Activated T-helper 17 cell treated with anti-CD3 and anti-CD28 coated beads, Interleukin-2, amount 50 U/mL, for 72 hours (primary cell): ENCODE results near the gene OXER1. TPM values are rescaled to one million over a fixed set of nuclear protein-coding genes. Genes with fewer than 3 reads are reported as not detected.

Experiments
- ATAC-seq: fragments of 150-1000 bp; cut with Tn5 transposase; replicated peaks from 2 replicates; pipeline ENCODE4 v1.10.0; 2021; ENCODE audit warnings: mild to moderate bottlenecking, moderate library complexity
- H3K27ac Mint-ChIP-seq: one replicate; pipeline ENCODE4 v1.8.0; 2022; ENCODE audit warnings: mixed read lengths
- H3K27me3 Mint-ChIP-seq: one replicate; pipeline ENCODE4 v1.8.0; 2022; ENCODE audit warnings: mixed read lengths
- H3K36me3 Mint-ChIP-seq: one replicate; pipeline ENCODE4 v1.8.0; 2022; ENCODE audit warnings: low read depth, mild to moderate bottlenecking, mixed read lengths
- H3K4me1 Mint-ChIP-seq: one replicate; pipeline ENCODE4 v1.8.0; 2022; ENCODE audit warnings: mixed read lengths
- H3K4me3 Mint-ChIP-seq: one replicate; pipeline ENCODE4 v1.8.0; 2022; ENCODE audit warnings: mild to moderate bottlenecking, mixed read lengths
- H3K9me3 Mint-ChIP-seq: one replicate; pipeline ENCODE4 v1.8.0; 2022; ENCODE audit warnings: mixed read lengths
- total RNA-seq, 2 donors: library from RNA; stranded (reverse); gene quantifications; one replicate each; pipeline ENCODE4 v1.2.3, GENCODE V29; 2022

The OXER1 gene
- total RNA-seq, 2 donors from 2014 or later, result 0.13 TPM

DNA sequence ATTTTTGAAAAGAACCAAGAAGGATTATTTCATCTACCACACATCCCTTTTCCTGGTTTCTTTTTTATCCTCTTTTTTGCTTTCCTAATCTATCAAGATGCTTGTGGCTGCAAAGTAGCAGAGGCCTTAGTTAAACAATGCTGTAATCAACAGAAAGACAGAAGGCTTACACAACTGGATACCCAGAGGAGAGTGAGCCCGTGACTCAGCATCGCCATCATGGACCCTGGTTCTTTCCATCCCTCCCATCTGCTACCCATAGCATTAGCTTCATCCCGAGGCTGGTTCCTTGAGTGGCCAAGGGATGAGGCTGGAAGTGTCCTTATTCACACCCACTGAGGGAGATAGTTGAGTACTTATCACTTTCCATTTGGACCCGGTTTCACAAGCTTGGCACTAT is 35.9 kb upstream of the OXER1 start:
- peaks cover 13% of the 10 kb centered on the region for H3K4me1 Mint-ChIP-seq
- no peak overlapping the region for H3K27ac Mint-ChIP-seq
- H3K36me3 Mint-ChIP-seq, result no peaks in the 10 kb centered on the region
- no peak for ATAC-seq
- H3K9me3 Mint-ChIP-seq, result no peaks in the 10 kb centered on the region
- H3K27me3 Mint-ChIP-seq, result peaks cover 25% of the 10 kb centered on the region
- H3K4me3 Mint-ChIP-seq, result no peak overlapping the region

GRCh38 chr2:42797281-42797680 is 33.3 kb upstream of the OXER1 start:
- no peak for ATAC-seq
- Mint-ChIP-seq H3K27me3 (peaks cover 31% of the 10 kb centered on the region), H3K4me1 (peaks cover 13% of the 10 kb centered on the region), H3K36me3 (no peaks in the 10 kb centered on the region), H3K27ac (no peak overlapping the region), H3K9me3 (no peaks in the 10 kb centered on the region), H3K4me3 (peak overlapping the region; percentile 54)

DNA sequence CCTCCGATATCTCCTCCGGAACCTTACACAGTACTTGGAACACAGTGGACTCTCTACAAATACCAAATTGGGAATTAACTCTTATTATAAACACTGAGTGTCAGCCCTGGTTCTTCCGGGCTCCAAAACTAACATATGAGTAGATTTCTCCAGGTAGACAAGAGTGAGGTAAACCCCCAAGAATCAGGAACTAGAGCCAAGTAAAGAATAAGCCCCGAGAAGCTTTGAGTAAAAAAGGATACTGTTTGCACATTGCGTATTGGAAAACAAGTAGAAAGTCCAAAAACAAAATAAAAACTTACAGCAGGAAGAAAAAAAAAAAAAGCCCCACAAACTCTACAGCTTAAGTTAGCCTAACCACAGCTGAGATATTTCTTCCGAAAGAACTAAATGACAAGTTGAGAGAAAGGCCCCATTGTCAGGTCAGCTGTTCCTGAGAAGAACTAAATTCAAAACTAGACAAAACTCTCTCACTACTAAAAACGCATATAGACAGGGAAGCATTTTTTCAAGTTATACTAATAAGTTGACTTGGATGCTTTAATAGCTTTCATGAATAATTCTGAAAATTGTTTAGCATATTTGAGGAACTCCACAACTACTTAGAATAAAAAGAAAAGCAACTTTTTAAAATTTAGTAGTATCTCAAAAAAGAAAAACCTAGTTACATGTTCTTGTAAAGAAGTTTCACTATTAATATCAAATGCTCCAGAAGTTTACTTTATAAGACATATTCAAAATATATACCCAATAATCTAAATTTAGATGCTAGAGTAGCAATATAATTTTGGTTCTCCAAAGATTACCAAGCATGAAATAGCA is 32.7 kb upstream of the OXER1 start:
- H3K27ac Mint-ChIP-seq, result peak overlapping the region; percentile 76
- peak; percentile 82 for ATAC-seq
- H3K4me1 Mint-ChIP-seq, result peaks cover 16% of the 10 kb centered on the region
- H3K36me3 Mint-ChIP-seq, result no peaks in the 10 kb centered on the region
- peak overlapping the region; percentile 54 for H3K4me3 Mint-ChIP-seq
- H3K9me3 Mint-ChIP-seq, result no peaks in the 10 kb centered on the region
- H3K27me3 Mint-ChIP-seq, result peaks cover 34% of the 10 kb centered on the region

GRCh38 chr2:42795841-42796301 is 31.9 kb upstream of the OXER1 start:
- no peaks in the 10 kb centered on the region for H3K9me3 Mint-ChIP-seq
- peak; percentile 47 for ATAC-seq
- peaks cover 7% of the 10 kb centered on the region for H3K36me3 Mint-ChIP-seq
- peaks cover 36% of the 10 kb centered on the region for H3K27me3 Mint-ChIP-seq
- H3K27ac Mint-ChIP-seq, result peak overlapping the region; percentile 76
- H3K4me1 Mint-ChIP-seq, result peaks cover 24% of the 10 kb centered on the region
- peak overlapping the region; percentile 54 for H3K4me3 Mint-ChIP-seq

- Mint-ChIP-seq H3K36me3 (peaks cover 7% of the 10 kb centered on the region), H3K27me3 (peaks cover 37% of the 10 kb centered on the region), H3K9me3 (no peaks in the 10 kb centered on the region), H3K27ac (peak overlapping the region; percentile 76), H3K4me1 (peaks cover 24% of the 10 kb centered on the region), H3K4me3 (peak overlapping the region; percentile 54)
- no peak for ATAC-seq
Observed at GRCh38 chr2:42795275-42795674, 31.3 kb upstream of the OXER1 start.

DNA sequence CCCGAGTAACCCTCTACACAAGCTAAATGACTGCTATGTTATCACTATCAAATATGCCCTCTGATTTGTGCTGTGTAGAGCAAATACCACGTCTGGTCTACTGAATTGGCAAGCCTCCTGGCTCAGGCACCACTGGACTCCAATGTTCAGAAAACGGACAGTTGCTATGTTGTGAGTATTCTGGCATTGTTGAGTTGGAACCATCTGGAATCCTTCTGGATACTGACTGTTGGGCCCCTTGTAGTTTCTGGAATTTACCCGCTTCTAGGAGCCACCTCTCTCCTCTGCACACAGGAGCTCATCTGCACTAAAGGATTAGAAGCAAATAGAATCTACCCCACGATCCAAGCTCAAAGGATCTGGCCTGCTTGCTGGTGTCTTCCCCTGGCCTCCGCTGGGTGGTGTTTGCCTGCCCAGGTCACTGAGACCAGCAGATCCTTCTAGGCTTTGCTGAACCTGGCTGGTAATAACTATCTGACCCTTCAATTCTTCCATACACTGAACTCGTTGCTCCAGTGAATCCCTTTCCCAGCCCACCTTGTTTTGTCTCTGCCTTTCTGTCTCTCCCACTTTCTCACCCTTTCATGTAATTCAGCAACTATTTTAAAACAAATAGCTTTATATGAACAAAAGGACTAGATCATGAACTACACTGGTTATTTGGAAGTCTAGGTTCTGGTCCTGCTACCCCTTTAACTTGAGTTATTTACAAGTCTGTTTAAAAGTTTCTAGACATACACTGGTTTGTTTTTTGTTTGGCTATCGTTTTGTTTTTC is 30.5 kb upstream of the OXER1 start:
- no peak for ATAC-seq
- Mint-ChIP-seq H3K4me1 (peaks cover 24% of the 10 kb centered on the region), H3K9me3 (no peaks in the 10 kb centered on the region), H3K27ac (no peak overlapping the region), H3K36me3 (peaks cover 7% of the 10 kb centered on the region), H3K4me3 (peak overlapping the region; percentile 41), H3K27me3 (peaks cover 43% of the 10 kb centered on the region)

DNA sequence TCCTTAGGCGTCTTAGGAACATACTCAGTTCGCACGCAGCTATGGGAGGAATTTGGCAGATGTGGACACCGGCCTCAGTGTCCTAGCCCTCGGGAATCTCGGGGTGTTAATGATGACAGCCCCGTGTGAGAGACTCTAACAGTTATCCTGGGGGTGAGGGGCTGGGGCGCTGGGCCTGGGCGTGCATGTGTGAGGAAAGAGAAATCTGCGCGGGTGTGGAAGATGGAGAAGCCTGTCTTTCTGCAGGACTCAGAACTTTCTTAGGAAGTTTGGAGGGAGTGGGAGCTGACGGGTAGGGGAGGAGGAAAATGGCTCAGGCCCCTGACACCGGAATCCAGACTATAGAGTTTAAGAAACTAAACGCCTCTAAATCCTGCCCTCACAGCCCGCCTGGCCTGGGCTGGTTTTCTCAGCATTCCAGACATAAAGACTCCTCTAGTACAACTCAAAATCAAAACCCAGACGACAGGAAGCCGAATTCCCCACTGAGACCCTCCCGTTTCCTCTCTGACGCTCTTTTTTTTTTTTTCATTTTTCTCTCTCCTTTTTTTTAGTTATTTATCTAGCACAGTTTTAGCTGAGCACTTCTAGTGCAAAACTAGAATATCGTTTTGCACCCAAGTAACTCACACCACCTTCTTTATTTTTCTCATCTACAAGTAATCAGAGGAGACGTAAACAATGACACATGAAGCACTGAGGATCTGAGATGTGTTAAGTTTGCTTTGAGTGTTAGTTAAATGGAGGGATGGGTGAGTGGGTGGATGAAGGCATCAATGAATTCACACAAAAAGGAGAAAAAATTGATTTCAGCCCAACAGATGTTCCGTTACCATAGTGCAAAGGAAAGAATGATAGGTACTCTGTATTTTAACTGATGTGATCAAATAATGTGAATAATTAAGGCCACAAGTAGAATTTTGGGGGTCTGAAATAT is 29.7 kb upstream of the OXER1 start:
- H3K27ac Mint-ChIP-seq, result no peak overlapping the region
- no peaks in the 10 kb centered on the region for H3K9me3 Mint-ChIP-seq
- peak overlapping the region; percentile 41 for H3K4me3 Mint-ChIP-seq
- peaks cover 45% of the 10 kb centered on the region for H3K27me3 Mint-ChIP-seq
- peaks cover 7% of the 10 kb centered on the region for H3K36me3 Mint-ChIP-seq
- ATAC-seq, result no peak
- H3K4me1 Mint-ChIP-seq, result peaks cover 24% of the 10 kb centered on the region

GRCh38 chr2:42792583-42793333 is 28.8 kb upstream of the OXER1 start, which contains the start of gene HAAO:
HAAO (minus strand) TSS chr2:42792583; CDS start chr2:42792536, 47 bp downstream.
- Mint-ChIP-seq H3K36me3 (peaks cover 7% of the 10 kb centered on the region), H3K4me3 (peak within 1 kb of the TSS; percentile 71), H3K27me3 (peaks cover 48% of the 10 kb centered on the region), H3K4me1 (peaks cover 24% of the 10 kb centered on the region), H3K27ac (no peak within 1 kb of the TSS), H3K9me3 (no peaks in the 10 kb centered on the region)
- peak; percentile 30 for ATAC-seq

DNA sequence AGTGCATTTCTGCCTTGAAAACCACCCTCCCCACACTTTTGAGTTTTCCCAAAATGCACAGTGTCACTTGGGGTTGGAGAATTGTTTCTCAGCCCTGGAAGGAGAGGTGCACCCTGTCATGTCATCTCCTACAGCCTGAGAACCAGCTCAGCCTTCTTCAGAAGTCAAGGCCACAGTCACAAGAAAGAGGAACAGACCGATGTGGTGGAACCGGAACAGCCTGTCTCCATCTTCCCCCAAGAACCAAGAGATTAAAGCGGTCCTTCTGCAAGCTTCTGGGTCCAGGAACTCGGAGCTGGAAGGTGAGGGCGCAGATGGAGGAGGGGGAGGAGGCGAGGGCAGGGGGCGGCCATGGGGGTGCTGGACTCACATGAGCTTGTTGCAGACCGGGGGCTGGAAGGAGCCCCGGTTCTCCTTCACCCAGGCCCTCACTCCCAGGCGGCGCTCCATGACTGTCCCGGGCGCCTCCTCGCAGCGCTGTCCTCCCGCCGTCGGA is 28.2 kb upstream of the OXER1 start:
- Mint-ChIP-seq H3K27ac (no peak overlapping the region), H3K4me1 (peaks cover 24% of the 10 kb centered on the region)
- peak; percentile 41 for ATAC-seq

DNA sequence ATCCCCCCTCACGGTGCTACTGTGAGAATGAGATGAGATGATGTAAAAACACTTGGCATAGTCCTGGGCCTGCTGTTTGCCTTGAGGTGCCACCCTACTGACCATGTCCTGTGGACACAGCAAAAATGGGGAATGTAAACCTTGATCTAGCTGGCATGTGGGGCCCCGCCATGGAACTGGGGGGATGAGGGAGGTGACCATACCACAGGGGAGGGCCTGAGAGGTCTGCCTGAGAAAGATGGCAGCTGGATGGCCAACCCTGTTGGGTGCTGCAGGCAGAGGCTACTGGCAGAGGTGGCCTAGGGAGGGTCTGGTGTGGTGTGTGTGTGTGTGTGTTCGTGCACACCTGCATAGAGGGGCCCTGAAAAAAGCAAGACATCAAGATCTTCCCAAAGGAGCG is 27.7 kb upstream of the OXER1 start:
- H3K4me1 Mint-ChIP-seq, result peaks cover 22% of the 10 kb centered on the region
- H3K4me3 Mint-ChIP-seq, result peak overlapping the region; percentile 71
- H3K27me3 Mint-ChIP-seq, result peaks cover 52% of the 10 kb centered on the region
- H3K9me3 Mint-ChIP-seq, result no peaks in the 10 kb centered on the region
- no peak overlapping the region for H3K27ac Mint-ChIP-seq
- ATAC-seq, result no peak
- H3K36me3 Mint-ChIP-seq, result peaks cover 7% of the 10 kb centered on the region

More for the DNA sequence above, 28.2 kb upstream of the OXER1 start:
- peaks cover 49% of the 10 kb centered on the region for H3K27me3 Mint-ChIP-seq
- H3K4me3 Mint-ChIP-seq, result peak overlapping the region; percentile 71
- H3K9me3 Mint-ChIP-seq, result no peaks in the 10 kb centered on the region
- H3K36me3 Mint-ChIP-seq, result peaks cover 7% of the 10 kb centered on the region

DNA sequence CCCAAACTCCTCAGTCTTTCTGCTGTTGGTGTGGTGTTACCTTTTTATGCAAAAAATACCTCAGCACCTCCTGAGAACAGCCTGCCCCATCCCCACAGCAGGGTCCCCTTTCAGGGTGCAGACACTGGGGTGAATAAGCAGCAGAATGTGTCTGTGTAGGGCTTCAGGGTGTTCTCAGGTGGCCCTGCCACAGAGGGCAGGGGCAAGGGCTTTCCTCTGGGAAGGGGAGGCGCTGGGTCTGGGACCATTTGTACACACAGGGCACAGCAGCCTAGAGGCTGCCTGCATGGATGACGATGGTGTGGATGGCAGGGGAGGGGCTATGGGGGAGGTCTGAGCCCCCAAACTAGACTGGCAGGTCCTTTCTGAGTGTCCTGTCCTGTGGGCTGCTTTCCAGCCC is 25.8 kb upstream of the OXER1 start:
- peaks cover 11% of the 10 kb centered on the region for H3K4me1 Mint-ChIP-seq
- no peak for ATAC-seq
- no peak overlapping the region for H3K27ac Mint-ChIP-seq
- no peaks in the 10 kb centered on the region for H3K9me3 Mint-ChIP-seq
- H3K4me3 Mint-ChIP-seq, result no peak overlapping the region
- peaks cover 7% of the 10 kb centered on the region for H3K36me3 Mint-ChIP-seq
- peaks cover 53% of the 10 kb centered on the region for H3K27me3 Mint-ChIP-seq

DNA sequence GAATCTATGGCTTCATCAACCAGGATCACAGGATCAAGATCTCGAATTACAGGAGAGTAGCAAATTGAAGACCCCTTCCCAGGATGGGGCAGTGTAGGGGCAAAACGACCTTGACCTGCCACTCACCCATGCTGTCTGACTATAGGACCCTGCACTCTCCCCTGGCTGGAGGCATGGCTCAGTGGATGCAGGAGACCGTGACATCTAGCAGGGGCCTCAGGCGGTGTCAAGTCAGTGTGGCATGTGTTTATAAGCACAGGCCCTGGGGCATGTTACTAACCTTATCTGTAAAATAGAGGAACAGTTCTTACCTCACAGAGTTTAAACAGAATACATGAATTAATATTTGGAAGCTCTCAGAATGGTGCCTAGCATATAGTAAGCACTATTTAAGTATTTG is 24.9 kb upstream of the OXER1 start:
- Mint-ChIP-seq H3K4me3 (no peak overlapping the region), H3K9me3 (no peaks in the 10 kb centered on the region), H3K36me3 (peaks cover 7% of the 10 kb centered on the region), H3K27me3 (peaks cover 44% of the 10 kb centered on the region), H3K4me1 (peaks cover 11% of the 10 kb centered on the region), H3K27ac (no peak overlapping the region)
- ATAC-seq, result no peak

DNA sequence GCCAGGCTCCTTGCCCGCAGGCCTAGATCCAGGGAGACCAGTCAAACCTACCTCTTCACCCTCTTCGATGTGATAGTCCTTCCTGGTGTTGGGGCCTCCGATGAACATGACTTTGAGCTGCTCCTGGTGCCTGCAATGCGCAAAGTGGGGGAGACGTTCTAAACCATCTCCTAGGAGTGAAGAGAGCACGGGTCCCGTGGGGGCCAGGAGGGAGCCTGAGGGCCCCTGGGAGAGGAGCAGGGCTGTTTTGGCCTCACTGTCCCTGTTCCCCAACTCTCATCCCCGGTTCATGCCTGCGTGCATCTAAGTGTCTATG is 24.5 kb upstream of the OXER1 start:
- Mint-ChIP-seq H3K27me3 (peaks cover 40% of the 10 kb centered on the region), H3K4me3 (no peak overlapping the region), H3K9me3 (no peaks in the 10 kb centered on the region), H3K36me3 (peaks cover 7% of the 10 kb centered on the region), H3K4me1 (peaks cover 11% of the 10 kb centered on the region), H3K27ac (no peak overlapping the region)
- ATAC-seq, result no peak
